Measurements from ENCODE around the gene MTFR2.

Gene MTFR2

GRCh38 chr6:136290410-136291010, 40.4 kb upstream of the MTFR2 start (continued):
- TF ChIP-seq, protein P1, sequence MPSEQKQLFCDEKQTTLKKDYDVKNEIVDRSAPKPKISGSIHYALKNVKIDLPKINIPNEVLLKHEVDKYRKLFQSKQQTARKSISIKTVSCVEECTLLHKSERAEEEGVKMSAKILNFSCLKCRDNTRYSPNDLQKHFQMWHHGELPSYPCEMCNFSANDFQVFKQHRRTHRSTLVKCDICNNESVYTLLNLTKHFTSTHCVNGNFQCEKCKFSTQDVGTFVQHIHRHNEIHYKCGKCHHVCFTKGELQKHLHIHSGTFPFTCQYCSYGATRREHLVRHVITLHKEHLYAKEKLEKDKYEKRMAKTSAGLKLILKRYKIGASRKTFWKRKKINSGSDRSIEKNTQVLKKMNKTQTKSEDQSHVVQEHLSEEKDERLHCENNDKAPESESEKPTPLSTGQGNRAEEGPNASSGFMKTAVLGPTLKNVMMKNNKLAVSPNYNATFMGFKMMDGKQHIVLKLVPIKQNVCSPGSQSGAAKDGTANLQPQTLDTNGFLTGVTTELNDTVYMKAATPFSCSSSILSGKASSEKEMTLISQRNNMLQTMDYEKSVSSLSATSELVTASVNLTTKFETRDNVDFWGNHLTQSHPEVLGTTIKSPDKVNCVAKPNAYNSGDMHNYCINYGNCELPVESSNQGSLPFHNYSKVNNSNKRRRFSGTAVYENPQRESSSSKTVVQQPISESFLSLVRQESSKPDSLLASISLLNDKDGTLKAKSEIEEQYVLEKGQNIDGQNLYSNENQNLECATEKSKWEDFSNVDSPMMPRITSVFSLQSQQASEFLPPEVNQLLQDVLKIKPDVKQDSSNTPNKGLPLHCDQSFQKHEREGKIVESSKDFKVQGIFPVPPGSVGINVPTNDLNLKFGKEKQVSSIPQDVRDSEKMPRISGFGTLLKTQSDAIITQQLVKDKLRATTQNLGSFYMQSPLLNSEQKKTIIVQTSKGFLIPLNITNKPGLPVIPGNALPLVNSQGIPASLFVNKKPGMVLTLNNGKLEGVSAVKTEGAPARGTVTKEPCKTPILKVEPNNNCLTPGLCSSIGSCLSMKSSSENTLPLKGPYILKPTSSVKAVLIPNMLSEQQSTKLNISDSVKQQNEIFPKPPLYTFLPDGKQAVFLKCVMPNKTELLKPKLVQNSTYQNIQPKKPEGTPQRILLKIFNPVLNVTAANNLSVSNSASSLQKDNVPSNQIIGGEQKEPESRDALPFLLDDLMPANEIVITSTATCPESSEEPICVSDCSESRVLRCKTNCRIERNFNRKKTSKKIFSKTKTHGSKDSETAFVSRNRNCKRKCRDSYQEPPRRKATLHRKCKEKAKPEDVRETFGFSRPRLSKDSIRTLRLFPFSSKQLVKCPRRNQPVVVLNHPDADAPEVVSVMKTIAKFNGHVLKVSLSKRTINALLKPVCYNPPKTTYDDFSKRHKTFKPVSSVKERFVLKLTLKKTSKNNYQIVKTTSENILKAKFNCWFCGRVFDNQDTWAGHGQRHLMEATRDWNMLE (tag by site-specific recombination; conservative IDR thresholded peaks at IDR 0.05; ENCODE audit: low read depth), result no peak
- TF ChIP-seq TRIM28 (IDR thresholded peaks at IDR 0.05; ENCODE audit: borderline replicate concordance, low read length) (peak; percentile 6; the same call in 1 of the 2 replicates), ZNF558 (tag by site-specific recombination; IDR thresholded peaks at IDR 0.05) (no peak), YY2 (tag by site-specific recombination; IDR thresholded peaks at IDR 0.05) (no peak), ZNF510 (tag by site-specific recombination; IDR thresholded peaks at IDR 0.05; ENCODE audit: insufficient replicate concordance) (no peak), ZNF292 (tag by site-specific recombination; IDR thresholded peaks at IDR 0.05; ENCODE audit: borderline replicate concordance, low read depth) (no peak), ZNF223 (tag by site-specific recombination; IDR thresholded peaks at IDR 0.05) (no peak), PRDM2 (tag by site-specific recombination; IDR thresholded peaks at IDR 0.05; ENCODE audit: borderline replicate concordance) (no peak), SCRT2 (tag by site-specific recombination; IDR thresholded peaks at IDR 0.05) (no peak), ZSCAN16 (tag by site-specific recombination; IDR thresholded peaks at IDR 0.05) (no peak), ZNF146 (tag by site-specific recombination; IDR thresholded peaks at IDR 0.05) (no peak), ZNF18 (tag by site-specific recombination; IDR thresholded peaks at IDR 0.05) (no peak), ZNF48 (tag by site-specific recombination; IDR thresholded peaks at IDR 0.05) (no peak), ZNF341 (tag by site-specific recombination; IDR thresholded peaks at IDR 0.05; ENCODE audit: low read depth) (no peak), REPIN1 (tag by site-specific recombination; IDR thresholded peaks at IDR 0.05; ENCODE audit: low read depth) (no peak), SP2 (tag by site-specific recombination; IDR thresholded peaks at IDR 0.05) (no peak), ZSCAN18 (tag by site-specific recombination; IDR thresholded peaks at IDR 0.05) (no peak), ZIC2 (tag by site-specific recombination; IDR thresholded peaks at IDR 0.05) (no peak)
- TF ChIP-seq, protein P2, sequence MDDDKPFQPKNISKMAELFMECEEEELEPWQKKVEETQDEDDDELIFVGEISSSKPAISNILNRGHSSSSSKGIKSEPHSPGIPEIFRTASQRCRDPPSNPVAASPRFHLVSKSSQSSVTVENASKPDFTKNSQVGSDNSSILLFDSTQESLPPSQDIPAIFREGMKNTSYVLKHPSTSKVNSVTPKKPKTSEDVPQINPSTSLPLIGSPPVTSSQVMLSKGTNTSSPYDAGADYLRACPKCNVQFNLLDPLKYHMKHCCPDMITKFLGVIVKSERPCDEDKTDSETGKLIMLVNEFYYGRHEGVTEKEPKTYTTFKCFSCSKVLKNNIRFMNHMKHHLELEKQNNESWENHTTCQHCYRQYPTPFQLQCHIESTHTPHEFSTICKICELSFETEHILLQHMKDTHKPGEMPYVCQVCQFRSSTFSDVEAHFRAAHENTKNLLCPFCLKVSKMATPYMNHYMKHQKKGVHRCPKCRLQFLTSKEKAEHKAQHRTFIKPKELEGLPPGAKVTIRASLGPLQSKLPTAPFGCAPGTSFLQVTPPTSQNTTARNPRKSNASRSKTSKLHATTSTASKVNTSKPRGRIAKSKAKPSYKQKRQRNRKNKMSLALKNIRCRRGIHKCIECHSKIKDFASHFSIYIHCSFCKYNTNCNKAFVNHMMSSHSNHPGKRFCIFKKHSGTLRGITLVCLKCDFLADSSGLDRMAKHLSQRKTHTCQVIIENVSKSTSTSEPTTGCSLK (tag by site-specific recombination; IDR thresholded peaks at IDR 0.05), result no peak
- TF ChIP-seq, protein P3, sequence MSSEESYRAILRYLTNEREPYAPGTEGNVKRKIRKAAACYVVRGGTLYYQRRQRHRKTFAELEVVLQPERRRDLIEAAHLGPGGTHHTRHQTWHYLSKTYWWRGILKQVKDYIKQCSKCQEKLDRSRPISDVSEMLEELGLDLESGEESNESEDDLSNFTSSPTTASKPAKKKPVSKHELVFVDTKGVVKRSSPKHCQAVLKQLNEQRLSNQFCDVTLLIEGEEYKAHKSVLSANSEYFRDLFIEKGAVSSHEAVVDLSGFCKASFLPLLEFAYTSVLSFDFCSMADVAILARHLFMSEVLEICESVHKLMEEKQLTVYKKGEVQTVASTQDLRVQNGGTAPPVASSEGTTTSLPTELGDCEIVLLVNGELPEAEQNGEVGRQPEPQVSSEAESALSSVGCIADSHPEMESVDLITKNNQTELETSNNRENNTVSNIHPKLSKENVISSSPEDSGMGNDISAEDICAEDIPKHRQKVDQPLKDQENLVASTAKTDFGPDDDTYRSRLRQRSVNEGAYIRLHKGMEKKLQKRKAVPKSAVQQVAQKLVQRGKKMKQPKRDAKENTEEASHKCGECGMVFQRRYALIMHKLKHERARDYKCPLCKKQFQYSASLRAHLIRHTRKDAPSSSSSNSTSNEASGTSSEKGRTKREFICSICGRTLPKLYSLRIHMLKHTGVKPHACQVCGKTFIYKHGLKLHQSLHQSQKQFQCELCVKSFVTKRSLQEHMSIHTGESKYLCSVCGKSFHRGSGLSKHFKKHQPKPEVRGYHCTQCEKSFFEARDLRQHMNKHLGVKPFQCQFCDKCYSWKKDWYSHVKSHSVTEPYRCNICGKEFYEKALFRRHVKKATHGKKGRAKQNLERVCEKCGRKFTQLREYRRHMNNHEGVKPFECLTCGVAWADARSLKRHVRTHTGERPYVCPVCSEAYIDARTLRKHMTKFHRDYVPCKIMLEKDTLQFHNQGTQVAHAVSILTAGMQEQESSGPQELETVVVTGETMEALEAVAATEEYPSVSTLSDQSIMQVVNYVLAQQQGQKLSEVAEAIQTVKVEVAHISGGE (tag by site-specific recombination; conservative IDR thresholded peaks at IDR 0.05; ENCODE audit: low read depth), result no peak
